Activated naive CD8-positive, alpha-beta T cell treated with anti-CD3 and anti-CD28 coated beads, Interleukin-2, amount 50 U/mL, for 16 hours (primary cell): ENCODE results near the gene VN1R4.
"Not testable (repeated sequence)": the region's sequence is repeated elsewhere in the genome, so short reads cannot be mapped to it uniquely, and the experiment has no call there.

Source experiments
- DNase-seq: peaks from one replicate; pipeline ENCODE4 v3.0.0-alpha.2; 2020; ENCODE audit warnings: low read depth, low spot score

Gene VN1R4, protein sequence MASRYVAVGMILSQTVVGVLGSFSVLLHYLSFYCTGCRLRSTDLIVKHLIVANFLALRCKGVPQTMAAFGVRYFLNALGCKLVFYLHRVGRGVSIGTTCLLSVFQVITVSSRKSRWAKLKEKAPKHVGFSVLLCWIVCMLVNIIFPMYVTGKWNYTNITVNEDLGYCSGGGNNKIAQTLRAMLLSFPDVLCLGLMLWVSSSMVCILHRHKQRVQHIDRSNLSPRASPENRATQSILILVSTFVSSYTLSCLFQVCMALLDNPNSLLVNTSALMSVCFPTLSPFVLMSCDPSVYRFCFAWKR

DNA sequence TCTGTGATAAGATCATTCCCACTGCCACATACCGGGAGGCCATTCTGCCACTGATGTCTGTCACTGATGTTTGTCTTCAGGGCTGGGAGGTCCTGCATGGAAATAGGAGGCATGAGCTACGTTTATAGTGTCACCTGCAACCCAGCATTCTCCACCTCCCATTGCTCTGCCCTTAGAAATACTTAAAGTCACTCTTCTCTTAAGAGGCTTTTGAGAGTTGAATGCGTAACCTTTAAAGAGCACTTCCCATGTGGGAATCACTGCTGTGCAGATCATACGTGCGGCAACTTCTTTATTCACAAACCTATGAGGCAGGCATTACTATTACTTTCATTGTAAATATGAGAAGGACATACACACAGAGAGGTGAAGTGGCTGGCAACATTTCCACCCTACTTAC is at the start of gene VN1R4:
Gene VN1R4 (minus strand): TSS at position 101 of the 400 bp plus-strand sequence. CDS start 58 bp downstream, at position 43.
- DNase-seq, result not testable (repeated sequence)

GRCh38 chr19:53311897-53312296 is 44.4 kb upstream of the VN1R4 start:
- no peak for DNase-seq

- DNase-seq, result no peak
Measured at GRCh38 chr19:53311044-53311443, 43.5 kb upstream of the VN1R4 start.

DNA sequence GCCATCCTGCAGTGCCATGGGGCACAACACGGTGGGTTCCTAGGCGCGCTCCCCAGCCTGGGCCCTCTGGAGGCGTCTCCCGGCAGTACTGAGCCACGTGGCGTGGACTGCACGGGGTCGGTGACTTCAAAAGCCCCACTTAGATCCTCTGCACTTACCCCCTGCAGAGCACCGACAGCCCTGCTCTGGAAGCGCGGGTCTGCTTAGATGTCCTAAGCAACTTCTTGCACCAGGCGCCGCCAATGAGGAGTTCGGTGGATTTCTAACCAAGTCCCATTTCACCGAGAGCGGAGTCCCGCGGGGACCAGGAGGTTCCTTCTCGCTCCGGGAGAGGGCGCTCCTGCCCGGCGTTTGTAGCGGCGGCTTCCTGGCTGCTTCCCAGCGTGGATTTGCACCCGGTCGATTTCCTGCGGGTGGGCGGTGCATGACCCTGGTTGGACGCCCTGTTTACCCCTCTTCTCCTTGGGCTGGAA is 40.9 kb upstream of the VN1R4 start:
- DNase-seq, result no peak

DNA sequence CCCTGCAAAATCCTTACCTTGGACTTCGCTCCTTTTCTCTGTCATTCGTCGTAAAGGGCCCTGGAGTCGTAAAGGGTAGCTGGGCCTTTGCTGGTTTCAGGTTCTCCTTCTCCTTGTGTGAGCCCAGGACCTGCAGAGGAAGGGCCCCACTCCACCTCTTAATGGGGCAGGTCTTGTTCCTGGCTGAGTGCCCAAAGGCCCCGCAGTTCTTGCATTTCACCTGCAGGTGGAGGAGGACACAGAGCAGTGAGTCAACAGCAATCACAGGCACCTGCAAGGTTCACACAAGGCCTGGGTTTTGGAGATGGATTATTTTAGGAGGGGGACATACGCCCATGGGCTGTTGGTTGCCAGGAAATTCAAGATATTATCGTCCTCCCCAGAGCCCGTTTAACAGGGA is 33.8 kb upstream of the VN1R4 start:
- DNase-seq, result not testable (repeated sequence)

DNA sequence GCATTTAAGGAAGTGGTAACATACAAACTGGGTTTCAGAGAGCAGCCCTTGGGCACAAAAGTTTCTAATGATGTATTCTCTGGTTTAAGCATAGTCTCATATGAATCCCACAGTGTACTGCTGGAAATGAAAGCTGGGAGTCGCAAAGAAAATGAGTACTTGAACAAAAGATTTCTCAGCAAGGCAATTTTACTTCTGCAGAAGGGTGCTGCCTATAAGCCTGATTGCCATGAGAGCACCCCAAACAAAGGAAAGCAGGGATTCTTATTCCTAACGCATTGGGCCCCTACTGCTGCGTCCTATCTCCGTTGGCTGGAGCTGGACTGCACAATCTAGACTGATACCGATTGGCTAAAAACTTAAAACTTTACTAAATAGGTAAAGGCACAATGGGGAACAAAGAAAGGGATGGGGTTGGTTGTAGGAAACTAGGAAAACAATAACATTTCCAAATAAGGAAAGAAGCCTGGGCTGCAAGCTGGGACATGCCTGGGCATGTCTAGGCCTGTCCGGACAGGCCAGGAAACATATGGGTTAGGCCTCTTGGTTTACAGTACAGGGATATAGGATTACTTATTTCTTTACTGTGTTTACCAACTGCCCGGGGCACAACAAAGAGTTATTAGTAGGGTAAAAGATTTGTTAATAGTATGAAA is 27.4 kb upstream of the VN1R4 start:
- no peak for DNase-seq

DNA sequence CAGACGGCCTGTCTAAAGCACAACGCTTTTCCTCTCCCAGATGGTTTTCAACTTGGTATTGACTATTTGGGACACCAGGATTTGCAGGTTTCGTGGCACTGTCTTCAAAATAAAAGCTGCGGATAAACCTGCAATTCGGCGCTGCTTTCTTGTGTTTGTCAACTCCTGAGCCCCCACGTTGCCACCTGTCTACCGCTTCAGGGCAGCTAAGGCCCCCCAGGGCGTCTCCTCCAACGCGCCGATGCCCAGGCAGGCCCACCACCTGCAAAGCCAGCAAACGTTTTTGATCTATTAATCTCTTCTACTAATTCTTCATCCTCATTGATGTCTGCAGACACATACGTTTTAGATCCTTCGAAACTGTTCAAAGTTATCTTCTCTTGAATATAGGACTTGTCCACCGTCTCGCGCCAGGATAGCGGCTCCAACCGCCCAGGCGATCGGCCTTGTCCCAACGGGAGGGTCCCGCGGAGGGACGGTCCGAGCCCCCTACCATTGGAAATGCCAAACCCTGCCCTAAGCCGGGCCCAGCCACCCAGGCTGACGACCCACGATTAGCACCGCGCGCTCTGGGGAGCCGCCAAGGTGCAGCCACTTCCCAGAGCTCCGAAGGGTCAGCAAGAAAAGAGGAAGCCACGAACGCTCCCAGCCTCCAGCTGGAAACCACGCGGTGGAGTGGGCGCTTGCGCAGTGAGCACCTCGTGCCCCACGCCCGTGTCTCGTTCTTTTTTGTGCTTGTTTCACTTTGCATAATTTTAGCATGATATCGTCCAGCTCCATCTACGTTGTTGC is 23.4 kb upstream of the VN1R4 start:
- no peak for DNase-seq

GRCh38 chr19:53285087-53285486 is 17.6 kb upstream of the VN1R4 start:
- DNase-seq, result no peak

DNA sequence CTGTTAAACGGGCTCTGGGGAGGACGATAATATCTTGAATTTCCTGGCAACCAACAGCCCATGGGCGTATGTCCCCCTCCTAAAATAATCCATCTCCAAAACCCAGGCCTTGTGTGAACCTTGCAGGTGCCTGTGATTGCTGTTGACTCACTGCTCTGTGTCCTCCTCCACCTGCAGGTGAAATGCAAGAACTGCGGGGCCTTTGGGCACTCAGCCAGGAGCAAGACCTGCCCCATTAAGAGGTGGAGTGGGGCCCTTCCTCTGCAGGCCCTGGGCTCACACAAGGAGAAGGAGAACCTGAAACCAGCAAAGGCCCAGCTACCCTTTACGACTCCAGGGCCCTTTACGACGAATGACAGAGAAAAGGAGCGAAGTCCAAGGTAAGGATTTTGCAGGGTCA is 14.4 kb upstream of the VN1R4 start:
- DNase-seq, result not testable (repeated sequence)

- no peak for DNase-seq
Measured at GRCh38 chr19:53275480-53275879, 8.0 kb upstream of the VN1R4 start.

GRCh38 chr19:53272044-53272443 is 4.5 kb upstream of the VN1R4 start:
- no peak for DNase-seq

DNA sequence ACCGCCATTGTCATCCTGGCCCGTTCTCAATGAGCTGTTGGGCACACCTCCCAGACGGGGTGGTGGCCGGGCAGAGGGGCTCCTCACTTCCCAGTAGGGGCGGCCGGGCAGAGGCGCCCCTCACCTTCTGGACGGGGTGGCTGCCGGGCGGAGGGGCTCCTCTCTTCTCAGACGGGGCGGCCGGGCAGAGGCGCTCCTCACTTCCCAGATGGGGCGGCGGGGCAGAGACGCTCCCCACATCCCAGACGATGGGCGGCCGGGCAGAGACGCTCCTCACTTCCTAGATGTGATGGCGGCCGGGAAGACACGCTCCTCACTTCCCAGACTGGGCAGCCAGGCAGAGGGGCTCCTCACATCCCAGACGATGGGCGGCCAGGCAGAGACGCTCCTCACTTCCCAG is 2.3 kb upstream of the VN1R4 start:
- not testable (repeated sequence) for DNase-seq

GRCh38 chr19:53257715-53258342 is 9.7 kb downstream of the VN1R4 start, which contains the start of gene VN1R2:
TSS of gene VN1R2 (plus strand) at chr19:53258292. CDS start at chr19:53258376, 84 bp downstream.
- not testable (repeated sequence) for DNase-seq

GRCh38 chr19:53254411-53255341 is 12.8 kb downstream of the VN1R4 start, which contains the start of gene ZNF677:
TSS of gene ZNF677 (minus strand) at chr19:53254873. CDS start at chr19:53251550, 3,323 bp downstream.
- peak; percentile 60 for DNase-seq

DNA sequence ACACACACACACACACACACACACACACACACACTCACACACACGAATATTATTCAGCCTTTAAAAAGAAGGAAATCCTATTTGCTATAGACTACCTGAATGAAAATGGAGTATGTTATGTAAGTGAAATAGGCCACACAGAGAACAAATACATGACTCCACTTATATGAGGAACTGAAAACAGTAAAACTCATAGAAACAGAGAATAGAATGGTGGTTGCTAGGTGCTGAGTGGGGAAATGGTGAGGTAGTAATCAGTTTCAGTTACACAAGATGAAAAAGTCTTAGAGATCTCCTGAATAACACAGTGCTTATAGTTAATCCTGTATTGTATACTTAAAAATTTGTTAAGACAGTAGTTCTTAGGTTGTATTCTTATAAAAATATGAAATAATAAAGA is 21.0 kb downstream of the VN1R4 start:
- no peak for DNase-seq

- no peak for DNase-seq
Measured at GRCh38 chr19:53237114-53237777, 30.3 kb downstream of the VN1R4 start.

GRCh38 chr19:53224606-53225005 is 42.9 kb downstream of the VN1R4 start:
- DNase-seq, result no peak

GRCh38 chr19:53222716-53223115 is 44.8 kb downstream of the VN1R4 start:
- not testable (repeated sequence) for DNase-seq
